Erythroblast (primary cell): ENCODE results near the gene NMUR1.

ENCODE experiments used
- GATA1 ChIP-seq: IDR thresholded peaks from 2 replicates; pipeline ENCODE4 v1.6.1; 2011; ENCODE audit warnings: low read depth, mild to moderate bottlenecking, control low read depth, low read length, moderate library complexity
- POLR2A ChIP-seq: IDR thresholded peaks from 2 replicates; pipeline ENCODE4 v1.6.1; 2011; ENCODE audit warnings: mild to moderate bottlenecking, low read length

GRCh38 chr2:231573698-231574421 lies 43.6 kb upstream of the NMUR1 start:
- TF ChIP-seq POLR2A (no peak), GATA1 (no peak)
